ENCODE measurements around the gene ARHGAP26. TPM values are rescaled to one million over a fixed set of nuclear protein-coding genes. Genes with fewer than 3 reads are reported as not detected.

ARHGAP26 gene
- total and polyA plus RNA-seq, 7 donors: 5.4 to 25.5 (median 19.1) TPM

GRCh38 chr5:143047091-143047490, 276.9 kb downstream of the ARHGAP26 start:
- Histone ChIP-seq H3K36me3 (no peaks in the 10 kb centered on the region), H3K4me3 (no peak overlapping the region), H3K27ac (no peak overlapping the region), H3K4me1 (peaks cover 0 to 15% (median 13%) of the 10 kb centered on the region in 4 donors), H3K27me3 (no peaks in the 10 kb centered on the region), H3K9me3 (no peaks in the 10 kb centered on the region)
- DNase-seq: no peak
- TF ChIP-seq POLR2AphosphoS5 (IDR thresholded peaks at IDR 0.05) (no peak), POLR2A (IDR thresholded peaks at IDR 0.05) (no peak), EP300 (IDR thresholded peaks at IDR 0.05) (no peak), CTCF (IDR thresholded peaks at IDR 0.05) (no peak)
- WGBS, 2 donors: 85 to 94% methylated on average over 1 of the region's 1 CpG
- intact Hi-C loops (cut with DNase I): no loop called here

- intact Hi-C loops (cut with DNase I): no loop called here
- TF ChIP-seq CTCF (IDR thresholded peaks at IDR 0.05) (no peak), POLR2AphosphoS5 (IDR thresholded peaks at IDR 0.05) (no peak), EP300 (IDR thresholded peaks at IDR 0.05) (no peak), POLR2A (IDR thresholded peaks at IDR 0.05) (no peak)
- peaks cover 0 to 20% (median 15%) of the 10 kb centered on the region in 4 donors for H3K4me1 ChIP-seq
- no peaks in the 10 kb centered on the region for H3K27me3 ChIP-seq
- no peak overlapping the region for H3K4me3 ChIP-seq
- WGBS, 2 donors: 33 to 62% methylated on average over 4 of the region's 4 CpGs
- H3K9me3 ChIP-seq: no peaks in the 10 kb centered on the region
- DNase-seq: no peak
- no peaks in the 10 kb centered on the region for H3K36me3 ChIP-seq
- no peak overlapping the region for H3K27ac ChIP-seq
Observed at GRCh38 chr5:143050183-143050582, 280.0 kb downstream of the ARHGAP26 start.

DNA sequence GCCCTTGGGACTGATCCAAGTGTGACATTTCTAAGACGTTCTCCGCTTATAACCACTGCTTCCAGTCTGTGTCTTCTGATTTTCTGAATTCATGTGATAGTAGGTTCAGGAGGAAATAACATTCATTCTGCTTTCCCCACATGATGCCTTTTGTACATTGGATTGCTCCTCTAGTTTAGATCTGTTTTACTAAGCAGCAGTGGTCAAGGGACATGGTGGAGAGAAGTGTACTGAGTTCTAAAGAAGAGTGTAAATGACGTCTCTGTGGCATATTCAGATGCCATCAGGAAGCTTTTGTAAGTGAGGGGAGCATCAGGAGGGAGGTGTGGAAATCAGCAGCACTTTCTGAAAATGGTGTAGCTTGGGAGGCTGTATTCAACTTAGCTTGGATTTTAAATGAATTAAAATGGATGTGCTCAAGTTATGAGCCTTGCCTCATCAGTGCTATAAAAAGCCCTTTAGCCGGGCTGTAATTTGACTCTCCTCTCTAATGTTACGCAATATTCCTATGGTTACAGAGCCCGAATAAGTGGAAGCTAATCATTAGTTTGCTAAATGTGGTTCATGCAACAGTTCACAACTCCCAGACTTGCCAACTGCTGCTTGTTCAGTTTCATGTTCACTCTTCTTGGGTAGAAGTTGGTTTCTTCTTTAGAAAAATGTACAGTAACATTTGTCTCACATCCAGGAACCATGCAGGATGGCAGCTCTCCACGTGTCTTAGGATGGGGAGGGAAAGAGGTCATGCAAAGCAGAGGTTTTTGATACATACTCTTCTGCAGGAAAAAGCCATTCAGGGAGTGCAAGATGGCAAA, 281.3 kb downstream of the ARHGAP26 start:
- no peak for DNase-seq
- 52 to 57% methylated on average over 7 of the region's 7 CpGs for WGBS, 2 donors
- Histone ChIP-seq H3K27ac (peak overlapping the region; percentile 53 to 70 (median 58)), H3K4me1 (peaks cover 0 to 21% (median 16%) of the 10 kb centered on the region in 4 donors), H3K27me3 (no peaks in the 10 kb centered on the region), H3K36me3 (no peaks in the 10 kb centered on the region), H3K9me3 (no peaks in the 10 kb centered on the region), H3K4me3 (no peak overlapping the region)
- no peak for TF ChIP-seq CTCF (IDR thresholded peaks at IDR 0.05)
- TF ChIP-seq POLR2AphosphoS5 (IDR thresholded peaks at IDR 0.05): peak in 2 of 4 donors; percentile 16 to 30
- intact Hi-C loops (cut with DNase I): no loop called here

GRCh38 chr5:143052967-143053682, 282.9 kb downstream of the ARHGAP26 start:
- H3K36me3 ChIP-seq: no peaks in the 10 kb centered on the region
- no peak for DNase-seq
- peak overlapping the region in 1 of 4 donors; percentile 70 for H3K27ac ChIP-seq
- TF ChIP-seq CTCF (IDR thresholded peaks at IDR 0.05): no peak
- no peak for TF ChIP-seq POLR2AphosphoS5 (IDR thresholded peaks at IDR 0.05)
- TF ChIP-seq EP300 (IDR thresholded peaks at IDR 0.05): no peak
- TF ChIP-seq POLR2A (IDR thresholded peaks at IDR 0.05): no peak
- intact Hi-C loops (cut with DNase I): no loop called here
- H3K4me3 ChIP-seq: no peak overlapping the region
- no peaks in the 10 kb centered on the region for H3K9me3 ChIP-seq
- H3K27me3 ChIP-seq: no peaks in the 10 kb centered on the region
- H3K4me1 ChIP-seq: peaks cover 0 to 34% (median 26%) of the 10 kb centered on the region in 4 donors
- 87 to 89% methylated on average over 3 of the region's 3 CpGs for WGBS, 2 donors

Measured in sigmoid colon (tissue), 7 donors.